Neutrophil (primary cell): Measurements from ENCODE around the gene PRMT6.

Experiments
- H3K27ac ChIP-seq: fragments of 200-600 bp; sonication (generic); 2 replicates; pipeline ENCODE4 v1.5.1; 2016; ENCODE audit warnings: mild to moderate bottlenecking, moderate library complexity
- H3K27me3 ChIP-seq: fragments of 200-600 bp; sonication (generic); 2 replicates; pipeline ENCODE4 v1.6.0; 2016; ENCODE audit warnings: mild to moderate bottlenecking
- H3K36me3 ChIP-seq: fragments of 200-600 bp; sonication (generic); 2 replicates; pipeline ENCODE4 v1.5.1; 2017
- H3K4me1 ChIP-seq, 2 experiments: fragments of 200-600 bp in 1 of 2; sonication (generic) in 1 of 2; 1 replicate in 1 of 2; 2 replicates in 1 of 2; pipeline versions ENCODE4 v1.5.1 to v1.6.1; 2013 to 2016; ENCODE audit warnings: low read depth in 1 of 2, low read length in 1 of 2, mild to moderate bottlenecking in 1 of 2, moderate library complexity in 1 of 2; ENCODE audit not compliant: control insufficient read depth in 1 of 2, insufficient read depth in 1 of 2
- H3K4me3 ChIP-seq, 2 experiments: fragments of 200-600 bp in 1 of 2; sonication (generic) in 1 of 2; 1 replicate in 1 of 2; 2 replicates in 1 of 2; pipeline ENCODE4 v1.5.1; 2013 to 2016; ENCODE audit warnings: low read depth in 1 of 2, low read length in 1 of 2, mild to moderate bottlenecking in 1 of 2, moderate library complexity in 1 of 2
- H3K9me3 ChIP-seq: fragments of 200-600 bp; sonication (generic); 2 replicates; pipeline ENCODE4 v1.5.1; 2016
- CTCF ChIP-seq: fragments of 200-600 bp; sonication (generic); IDR thresholded peaks from 2 replicates; pipeline ENCODE4 v1.5.1; 2016; ENCODE audit warnings: antibody characterized with exemption

Gene PRMT6

GRCh38 chr1:107098961-107099360 is 42.5 kb downstream of the PRMT6 start:
- no peaks in the 10 kb centered on the region for H3K36me3 ChIP-seq
- TF ChIP-seq CTCF, result no peak

GRCh38 chr1:107100331-107100984 is 44.0 kb downstream of the PRMT6 start:
- Histone ChIP-seq H3K27me3 (no peaks in the 10 kb centered on the region), H3K4me3 (no peak overlapping the region), H3K4me1 (no peaks in the 10 kb centered on the region), H3K36me3 (no peaks in the 10 kb centered on the region), H3K9me3 (no peaks in the 10 kb centered on the region), H3K27ac (no peak overlapping the region)
- no peak for TF ChIP-seq CTCF

More at GRCh38 chr1:107098961-107099360, 42.5 kb downstream of the PRMT6 start:
- Histone ChIP-seq H3K27ac (no peak overlapping the region), H3K4me3 (no peak overlapping the region), H3K4me1 (no peaks in the 10 kb centered on the region), H3K9me3 (no peaks in the 10 kb centered on the region), H3K27me3 (no peaks in the 10 kb centered on the region)

GRCh38 chr1:107105914-107106313 is 49.4 kb downstream of the PRMT6 start:
- Histone ChIP-seq H3K27ac (no peak overlapping the region), H3K9me3 (no peaks in the 10 kb centered on the region), H3K4me3 (no peak overlapping the region), H3K36me3 (no peaks in the 10 kb centered on the region), H3K27me3 (no peaks in the 10 kb centered on the region), H3K4me1 (no peaks in the 10 kb centered on the region)
- no peak for TF ChIP-seq CTCF
